Mesendoderm (in vitro differentiated cells): ENCODE results near the gene RBBP7. TPM values are rescaled to one million over a fixed set of nuclear protein-coding genes. Genes with fewer than 3 reads are reported as not detected.
A peak's percentile ranks its signal among the peaks of the same experiment; 100 is the strongest.

Experiments used
- DNase-seq: peaks from one replicate; pipeline ENCODE4 v3.0.0; 2013
- H2AK5ac ChIP-seq: 2 replicates; pipeline ENCODE4 v1.6.1; 2013; ENCODE audit warnings: low read length, inconsistent platforms
- H2BK120ac ChIP-seq: 2 replicates; pipeline ENCODE4 v1.6.1; 2013; ENCODE audit warnings: low read depth, mild to moderate bottlenecking, low read length, moderate library complexity, mixed read lengths
- H2BK15ac ChIP-seq: replicated peaks from 2 replicates; pipeline ENCODE4 v1.6.1; 2013; ENCODE audit warnings: low read depth, mild to moderate bottlenecking, moderate library complexity
- H2BK5ac ChIP-seq: 2 replicates; pipeline ENCODE4 v1.6.1; 2013; ENCODE audit warnings: low read length, inconsistent platforms
- H3K18ac ChIP-seq: 2 replicates; pipeline ENCODE4 v1.6.1; 2013; ENCODE audit warnings: mild to moderate bottlenecking, low read length, mixed read lengths
- H3K23ac ChIP-seq: one replicate; pipeline ENCODE4 v1.6.1; 2013; ENCODE audit warnings: low read length
- H3K27ac ChIP-seq: 2 replicates; pipeline ENCODE4 v1.5.1; 2013; ENCODE audit warnings: low read depth, mild to moderate bottlenecking, inconsistent platforms, low read length, moderate library complexity
- H3K27me3 ChIP-seq: 2 replicates; pipeline ENCODE4 v1.6.1; 2013; ENCODE audit warnings: low read length, control low read depth, mild to moderate bottlenecking, inconsistent platforms; ENCODE audit not compliant: insufficient read depth, poor library complexity
- H3K36me3 ChIP-seq: 2 replicates; pipeline ENCODE4 v1.6.1; 2013; ENCODE audit warnings: low read length, inconsistent platforms; ENCODE audit not compliant: control insufficient read depth, insufficient read depth
- H3K4ac ChIP-seq: one replicate; pipeline ENCODE4 v1.6.1; 2013; ENCODE audit warnings: low read depth, mild to moderate bottlenecking, low read length, moderate library complexity
- H3K4me1 ChIP-seq: 2 replicates; pipeline ENCODE4 v1.6.1; 2013; ENCODE audit warnings: low read depth, low read length, inconsistent platforms; ENCODE audit not compliant: control insufficient read depth
- H3K4me2 ChIP-seq: 2 replicates; pipeline ENCODE4 v1.6.1; 2013; ENCODE audit warnings: low read length
- H3K4me3 ChIP-seq: 2 replicates; pipeline ENCODE4 v1.5.1; 2013; ENCODE audit warnings: mild to moderate bottlenecking, low read length
- H3K56ac ChIP-seq: one replicate; pipeline ENCODE4 v1.6.1; 2013; ENCODE audit warnings: low read length
- H3K79me1 ChIP-seq: 2 replicates; pipeline ENCODE4 v1.6.1; 2013; ENCODE audit warnings: low read length, inconsistent platforms
- H3K79me2 ChIP-seq: 2 replicates; pipeline ENCODE4 v1.6.1; 2013; ENCODE audit warnings: mild to moderate bottlenecking, low read length; ENCODE audit not compliant: control insufficient read depth, insufficient read depth
- H3K9ac ChIP-seq: 2 replicates; pipeline ENCODE4 v1.6.1; 2013; ENCODE audit warnings: low read length, inconsistent platforms
- H4K5ac ChIP-seq: one replicate; pipeline ENCODE4 v1.6.1; 2013; ENCODE audit warnings: low read length
- H4K8ac ChIP-seq: one replicate; pipeline ENCODE4 v1.6.1; 2013; ENCODE audit warnings: low read depth, mild to moderate bottlenecking, control low read depth, low read length, moderate library complexity
- WGBS: extraction: QIAGEN DNeasy Blood & Tissue Kit; methylation state at CpG from one replicate; pipeline ENCODE4 v1.1.7; 2013; ENCODE audit warnings: low lambda C conversion rate, missing lambda C conversion rate; ENCODE audit not compliant: insufficient coverage; ENCODE audit errors: extremely low coverage; 5-methylcytosine and 5-hydroxymethylcytosine counted together
- polyA plus RNA-seq, 2 experiments: library from polyadenylated mRNA; stranded (reverse); fragments of 200-250 nt; gene quantifications; one replicate each; pipeline ENCODE4 v1.2.3, GENCODE V29; 2013

The RBBP7 gene
- polyA plus RNA-seq (2013, experiment 1 of 2): 54.4 TPM
- polyA plus RNA-seq (2013, experiment 2 of 2): 56.3 TPM

GRCh38 chrX:16870095-16870861, at the start of gene RBBP7:
TSS of gene RBBP7 (minus strand) at chrX:16870362. CDS start at chrX:16870053, 309 bp downstream.
- H3K79me1 ChIP-seq: peaks cover 4% of the 10 kb centered on the region
- peak within 1 kb of the TSS; percentile 83 for H3K18ac ChIP-seq
- peak within 1 kb of the TSS; percentile 62 for H3K4ac ChIP-seq
- H3K4me2 ChIP-seq: peak within 1 kb of the TSS; percentile 67
- WGBS: no CpG with 5 or more reads among the region's 84 CpGs
- H3K27me3 ChIP-seq: no peaks in the 10 kb centered on the region
- H3K9ac ChIP-seq: peak within 1 kb of the TSS; percentile 83
- no peak within 1 kb of the TSS for H2BK15ac ChIP-seq
- no peak within 1 kb of the TSS for H2AK5ac ChIP-seq
- H3K56ac ChIP-seq: peak within 1 kb of the TSS; percentile 88
- no peaks in the 10 kb centered on the region for H3K36me3 ChIP-seq
- H2BK5ac ChIP-seq: no peak within 1 kb of the TSS
- H4K5ac ChIP-seq: no peak within 1 kb of the TSS
- peak within 1 kb of the TSS; percentile 64 for H2BK120ac ChIP-seq
- H4K8ac ChIP-seq: no peak within 1 kb of the TSS
- H3K79me2 ChIP-seq: peaks cover 18% of the 10 kb centered on the region
- H3K4me3 ChIP-seq: peak within 1 kb of the TSS; percentile 75
- H3K27ac ChIP-seq: peak within 1 kb of the TSS; percentile 97
- no peaks in the 10 kb centered on the region for H3K4me1 ChIP-seq
- H3K23ac ChIP-seq: no peak within 1 kb of the TSS
- peak; percentile 92 for DNase-seq

GRCh38 chrX:16918979-16919378, 48.8 kb upstream of the RBBP7 start:
- Histone ChIP-seq H4K8ac (no peak overlapping the region), H3K79me2 (no peaks in the 10 kb centered on the region), H2BK5ac (no peak overlapping the region), H2BK120ac (no peak overlapping the region), H3K27me3 (no peaks in the 10 kb centered on the region), H3K18ac (no peak overlapping the region), H3K27ac (no peak overlapping the region), H3K4me2 (no peak overlapping the region), H3K56ac (no peak overlapping the region), H3K4ac (no peak overlapping the region), H3K36me3 (no peaks in the 10 kb centered on the region), H2BK15ac (no peak overlapping the region), H3K4me3 (no peak overlapping the region), H3K79me1 (no peaks in the 10 kb centered on the region), H2AK5ac (no peak overlapping the region), H3K9ac (no peak overlapping the region), H4K5ac (no peak overlapping the region), H3K4me1 (no peaks in the 10 kb centered on the region), H3K23ac (no peak overlapping the region)
- no peak for DNase-seq

GRCh38 chrX:16917120-16917519, 47.0 kb upstream of the RBBP7 start:
- H3K4me1 ChIP-seq: no peaks in the 10 kb centered on the region
- no peak overlapping the region for H3K23ac ChIP-seq
- no peak overlapping the region for H3K4ac ChIP-seq
- H2BK15ac ChIP-seq: no peak overlapping the region
- no peak overlapping the region for H2BK120ac ChIP-seq
- H3K27me3 ChIP-seq: no peaks in the 10 kb centered on the region
- no peak overlapping the region for H3K56ac ChIP-seq
- H3K79me1 ChIP-seq: no peaks in the 10 kb centered on the region
- no peaks in the 10 kb centered on the region for H3K79me2 ChIP-seq
- H3K18ac ChIP-seq: no peak overlapping the region
- H3K36me3 ChIP-seq: no peaks in the 10 kb centered on the region
- WGBS: no CpG with 5 or more reads among the region's 6 CpGs
- H3K27ac ChIP-seq: no peak overlapping the region
- no peak overlapping the region for H2BK5ac ChIP-seq
- H3K4me2 ChIP-seq: no peak overlapping the region
- no peak overlapping the region for H4K5ac ChIP-seq
- no peak overlapping the region for H4K8ac ChIP-seq
- no peak overlapping the region for H3K9ac ChIP-seq
- H3K4me3 ChIP-seq: no peak overlapping the region
- DNase-seq: no peak
- H2AK5ac ChIP-seq: no peak overlapping the region

GRCh38 chrX:16916561-16916960, 46.4 kb upstream of the RBBP7 start:
- no CpG with 5 or more reads among the region's 5 CpGs for WGBS

GRCh38 chrX:16914058-16914457, 43.9 kb upstream of the RBBP7 start:
- Histone ChIP-seq H3K79me2 (no peaks in the 10 kb centered on the region), H3K27me3 (no peaks in the 10 kb centered on the region), H3K9ac (no peak overlapping the region), H3K4me1 (no peaks in the 10 kb centered on the region), H2BK120ac (no peak overlapping the region), H3K79me1 (no peaks in the 10 kb centered on the region), H3K27ac (no peak overlapping the region), H2BK15ac (no peak overlapping the region), H3K18ac (no peak overlapping the region), H3K23ac (no peak overlapping the region), H3K4me2 (no peak overlapping the region), H3K4ac (no peak overlapping the region), H3K36me3 (no peaks in the 10 kb centered on the region), H3K56ac (no peak overlapping the region), H2BK5ac (no peak overlapping the region), H2AK5ac (no peak overlapping the region), H3K4me3 (no peak overlapping the region), H4K8ac (no peak overlapping the region), H4K5ac (no peak overlapping the region)
- DNase-seq: no peak
- WGBS: no CpG with 5 or more reads among the region's 3 CpGs

More at GRCh38 chrX:16916561-16916960, 46.4 kb upstream of the RBBP7 start:
- Histone ChIP-seq H2BK15ac (no peak overlapping the region), H4K8ac (no peak overlapping the region), H3K27me3 (no peaks in the 10 kb centered on the region), H3K4me1 (no peaks in the 10 kb centered on the region), H3K9ac (no peak overlapping the region), H3K36me3 (no peaks in the 10 kb centered on the region), H3K18ac (no peak overlapping the region), H3K4me3 (no peak overlapping the region), H3K79me2 (no peaks in the 10 kb centered on the region), H3K27ac (no peak overlapping the region), H3K4ac (no peak overlapping the region), H3K23ac (no peak overlapping the region), H2BK5ac (no peak overlapping the region), H2AK5ac (no peak overlapping the region), H3K4me2 (no peak overlapping the region), H3K56ac (no peak overlapping the region), H2BK120ac (no peak overlapping the region), H4K5ac (no peak overlapping the region), H3K79me1 (no peaks in the 10 kb centered on the region)
- no peak for DNase-seq

GRCh38 chrX:16910376-16910775, 40.2 kb upstream of the RBBP7 start:
- no peaks in the 10 kb centered on the region for H3K79me1 ChIP-seq
- no peak overlapping the region for H3K4me2 ChIP-seq
- H3K4me1 ChIP-seq: no peaks in the 10 kb centered on the region
- H3K27ac ChIP-seq: no peak overlapping the region
- no peak overlapping the region for H3K4ac ChIP-seq
- H3K9ac ChIP-seq: no peak overlapping the region
- H3K23ac ChIP-seq: no peak overlapping the region
- DNase-seq: no peak
- no peak overlapping the region for H2BK120ac ChIP-seq
- H3K4me3 ChIP-seq: no peak overlapping the region
- no peaks in the 10 kb centered on the region for H3K27me3 ChIP-seq
- no peak overlapping the region for H2BK15ac ChIP-seq
- no peak overlapping the region for H3K56ac ChIP-seq
- no peaks in the 10 kb centered on the region for H3K79me2 ChIP-seq
- H4K5ac ChIP-seq: no peak overlapping the region
- no peak overlapping the region for H4K8ac ChIP-seq
- no peaks in the 10 kb centered on the region for H3K36me3 ChIP-seq
- no peak overlapping the region for H3K18ac ChIP-seq
- no CpG with 5 or more reads among the region's 1 CpG for WGBS
- no peak overlapping the region for H2AK5ac ChIP-seq
- H2BK5ac ChIP-seq: no peak overlapping the region
